ENCODE measurements around the gene KRTAP10-1.

- TF ChIP-seq SUZ12 (IDR thresholded peaks at IDR 0.05) (no peak), FOXM1 (IDR thresholded peaks at IDR 0.05; ENCODE audit: borderline replicate concordance) (no peak), ZNF384 (IDR thresholded peaks at IDR 0.05) (no peak), SP1 (IDR thresholded peaks at IDR 0.05) (no peak), ARNT (IDR thresholded peaks at IDR 0.05) (no peak), FOXK2 (IDR thresholded peaks at IDR 0.05) (no peak), NFRKB (IDR thresholded peaks at IDR 0.05) (no peak)
Observed at GRCh38 chr21:44499631-44500030, 40.4 kb downstream of the KRTAP10-1 start.

Measured in HEK293T (cell line).